ENCODE results near the gene TNNT1.

The TNNT1 gene

DNA sequence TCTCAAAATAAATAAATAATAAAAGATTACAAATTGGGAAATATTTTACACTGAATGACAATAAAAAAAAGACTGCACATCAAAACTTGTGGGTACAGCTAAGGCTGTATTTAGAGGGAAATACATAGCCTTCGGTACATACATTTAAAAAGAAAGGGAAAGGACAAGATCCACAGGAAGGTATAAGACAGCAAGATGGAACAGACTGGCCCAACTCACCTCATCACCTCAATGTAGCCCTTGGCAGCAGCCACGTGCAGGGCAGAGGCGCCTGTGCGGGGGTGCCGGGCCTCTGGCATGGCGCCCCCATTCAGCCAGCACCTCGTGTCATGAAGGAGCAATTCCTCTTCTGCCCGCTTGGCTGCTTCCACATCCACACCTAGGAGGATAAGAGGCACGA lies 45.8 kb downstream of the TNNT1 start:
- Mint-ChIP-seq H3K4me3 (no peak overlapping the region), H3K27ac (no peak overlapping the region), H3K36me3 (ENCODE audit: low read depth) (peaks cover 47% of the 10 kb centered on the region), H3K9me3 (peaks cover 19% of the 10 kb centered on the region), H3K4me1 (peaks cover 12% of the 10 kb centered on the region), H3K27me3 (ENCODE audit: low read depth, poor library complexity) (no peaks in the 10 kb centered on the region)
- DNase-seq: no peak
- TF ChIP-seq, protein P1, sequence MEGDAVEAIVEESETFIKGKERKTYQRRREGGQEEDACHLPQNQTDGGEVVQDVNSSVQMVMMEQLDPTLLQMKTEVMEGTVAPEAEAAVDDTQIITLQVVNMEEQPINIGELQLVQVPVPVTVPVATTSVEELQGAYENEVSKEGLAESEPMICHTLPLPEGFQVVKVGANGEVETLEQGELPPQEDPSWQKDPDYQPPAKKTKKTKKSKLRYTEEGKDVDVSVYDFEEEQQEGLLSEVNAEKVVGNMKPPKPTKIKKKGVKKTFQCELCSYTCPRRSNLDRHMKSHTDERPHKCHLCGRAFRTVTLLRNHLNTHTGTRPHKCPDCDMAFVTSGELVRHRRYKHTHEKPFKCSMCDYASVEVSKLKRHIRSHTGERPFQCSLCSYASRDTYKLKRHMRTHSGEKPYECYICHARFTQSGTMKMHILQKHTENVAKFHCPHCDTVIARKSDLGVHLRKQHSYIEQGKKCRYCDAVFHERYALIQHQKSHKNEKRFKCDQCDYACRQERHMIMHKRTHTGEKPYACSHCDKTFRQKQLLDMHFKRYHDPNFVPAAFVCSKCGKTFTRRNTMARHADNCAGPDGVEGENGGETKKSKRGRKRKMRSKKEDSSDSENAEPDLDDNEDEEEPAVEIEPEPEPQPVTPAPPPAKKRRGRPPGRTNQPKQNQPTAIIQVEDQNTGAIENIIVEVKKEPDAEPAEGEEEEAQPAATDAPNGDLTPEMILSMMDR (IDR thresholded peaks at IDR 0.05): no peak

DNA sequence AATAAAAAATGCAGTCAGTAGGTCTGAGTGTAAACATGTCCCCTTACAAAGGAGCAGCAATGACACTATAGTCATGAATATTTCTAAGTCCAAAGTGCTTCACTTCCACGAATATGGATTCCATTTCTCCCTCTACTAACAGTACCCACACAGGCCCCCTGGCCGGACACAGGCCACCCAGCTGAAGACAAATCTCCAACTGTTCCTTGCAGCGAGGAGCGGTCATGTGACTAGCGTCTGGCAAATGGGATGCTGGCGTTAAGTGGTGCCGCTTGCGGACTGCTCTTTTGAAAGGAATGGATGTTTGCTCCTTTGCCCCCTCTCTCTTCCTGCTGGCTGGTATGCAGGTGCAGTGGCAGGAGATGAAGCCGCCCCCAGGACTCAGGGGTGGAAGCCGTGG lies 47.7 kb downstream of the TNNT1 start:
- Mint-ChIP-seq H3K4me3 (no peak overlapping the region), H3K9me3 (peaks cover 19% of the 10 kb centered on the region), H3K27me3 (ENCODE audit: low read depth, poor library complexity) (no peaks in the 10 kb centered on the region), H3K36me3 (ENCODE audit: low read depth) (peaks cover 39% of the 10 kb centered on the region), H3K4me1 (peaks cover 17% of the 10 kb centered on the region), H3K27ac (no peak overlapping the region)
- no peak for DNase-seq
- TF ChIP-seq, protein P1 (IDR thresholded peaks at IDR 0.05): no peak

DNA sequence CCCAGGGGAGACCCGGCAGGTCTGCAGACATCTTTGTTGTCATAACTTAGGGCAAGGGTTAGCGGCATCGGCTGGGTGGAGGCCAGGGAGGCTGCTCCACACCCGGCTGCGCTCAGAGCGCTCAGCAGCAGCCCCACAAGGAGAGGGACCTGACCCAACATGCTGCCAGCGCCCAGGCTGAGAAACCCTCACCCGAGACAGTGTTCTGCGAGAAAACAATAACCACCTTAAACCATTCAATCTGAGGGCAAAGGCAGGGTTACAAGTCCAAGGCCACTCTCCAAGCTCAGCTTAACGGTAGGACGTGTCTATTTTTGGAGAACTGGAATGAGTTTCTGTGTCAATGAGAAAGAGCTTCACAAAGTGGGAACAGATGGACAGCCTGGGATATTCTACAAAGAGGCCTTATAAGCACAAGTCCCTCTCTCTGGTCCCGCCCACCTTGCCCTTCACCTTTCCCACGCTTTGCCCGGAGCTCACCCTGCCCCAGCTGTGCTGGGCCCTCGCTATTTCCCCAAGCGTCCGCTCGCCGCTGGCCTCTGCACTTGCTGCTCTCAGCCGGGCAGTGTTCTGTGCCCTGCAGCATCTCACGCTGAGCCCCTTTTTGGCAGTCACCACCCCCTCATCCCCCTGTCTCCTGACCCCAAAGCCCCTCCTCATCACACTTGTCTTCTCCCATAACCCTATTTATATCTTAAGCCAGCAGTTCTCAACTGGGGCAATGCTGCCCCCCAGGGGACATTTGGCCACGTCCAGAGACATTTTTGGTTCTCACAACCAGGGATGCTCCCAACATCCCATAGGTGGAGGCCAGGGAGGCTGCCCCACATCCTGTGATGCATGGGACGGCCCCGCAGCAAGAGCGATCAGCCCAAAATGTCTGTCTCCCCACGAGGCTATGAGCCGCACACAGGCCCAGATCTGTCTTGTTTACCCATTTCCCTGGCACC lies 49.2 kb downstream of the TNNT1 start:
- DNase-seq: peak; percentile 46
- H3K4me1 Mint-ChIP-seq: peaks cover 19% of the 10 kb centered on the region
- TF ChIP-seq, protein P1 (IDR thresholded peaks at IDR 0.05): peak; percentile 12
- peaks cover 29% of the 10 kb centered on the region for H3K36me3 Mint-ChIP-seq (ENCODE audit: low read depth)
- H3K27me3 Mint-ChIP-seq (ENCODE audit: low read depth, poor library complexity): peaks cover under 1% of the 10 kb centered on the region
- H3K9me3 Mint-ChIP-seq: peaks cover 19% of the 10 kb centered on the region
- no peak overlapping the region for H3K4me3 Mint-ChIP-seq
- H3K27ac Mint-ChIP-seq: no peak overlapping the region

DNA sequence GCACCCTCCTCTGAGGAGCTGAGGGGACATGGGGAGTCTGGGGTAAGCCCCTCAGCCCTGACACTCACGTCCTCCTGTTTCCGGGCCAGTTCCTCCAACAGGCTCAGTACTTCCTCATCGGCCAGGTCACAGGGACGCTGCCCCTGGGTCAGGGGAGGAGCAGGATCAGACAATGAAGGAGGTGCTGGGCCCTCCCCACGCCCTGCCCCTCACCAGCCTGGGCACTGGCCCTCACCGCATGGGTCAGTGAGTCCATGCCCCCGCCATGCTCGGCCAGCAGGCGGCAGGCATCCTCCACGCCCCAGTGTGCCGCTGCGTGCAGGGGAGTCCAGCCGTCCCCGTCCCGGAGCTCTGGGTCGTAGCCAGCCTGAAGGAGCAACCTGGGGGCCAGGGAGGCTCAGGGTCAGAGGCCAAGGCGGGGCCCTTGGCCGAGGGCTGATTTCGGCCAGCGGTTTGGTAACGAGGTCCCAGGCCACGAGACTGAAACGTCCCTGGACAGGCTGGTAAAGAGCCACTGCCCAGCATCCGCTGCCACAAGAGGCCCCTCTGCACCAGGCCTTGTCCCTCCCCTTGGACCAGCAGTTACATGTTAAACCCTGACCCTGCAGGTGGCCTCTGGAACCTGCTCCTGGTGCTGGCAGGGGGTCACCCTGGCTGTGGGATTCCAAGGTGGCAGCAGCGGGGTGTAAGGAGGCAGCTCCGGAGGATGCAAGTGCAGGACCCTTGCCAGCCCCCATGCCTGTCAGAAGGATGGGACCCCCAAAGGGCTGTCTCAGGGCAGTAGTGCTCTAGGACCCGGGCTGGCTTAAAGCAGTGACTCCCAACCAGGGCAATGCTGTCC lies 50.1 kb downstream of the TNNT1 start:
- peaks cover 23% of the 10 kb centered on the region for H3K4me1 Mint-ChIP-seq
- TF ChIP-seq, protein P1 (IDR thresholded peaks at IDR 0.05): peak; percentile 16
- peaks cover 32% of the 10 kb centered on the region for H3K36me3 Mint-ChIP-seq (ENCODE audit: low read depth)
- DNase-seq: peak; percentile 28
- H3K27me3 Mint-ChIP-seq (ENCODE audit: low read depth, poor library complexity): peaks cover 3% of the 10 kb centered on the region
- H3K27ac Mint-ChIP-seq: no peak overlapping the region
- peaks cover 19% of the 10 kb centered on the region for H3K9me3 Mint-ChIP-seq
- H3K4me3 Mint-ChIP-seq: no peak overlapping the region

GRCh38 chr19:55097864-55098715 lies 50.9 kb downstream of the TNNT1 start:
- Mint-ChIP-seq H3K27ac (peak overlapping the region; percentile 91), H3K27me3 (ENCODE audit: low read depth, poor library complexity) (peaks cover 3% of the 10 kb centered on the region), H3K4me3 (no peak overlapping the region)

More at GRCh38 chr19:55097864-55098715, 50.9 kb downstream of the TNNT1 start:
- peaks cover 14% of the 10 kb centered on the region for H3K9me3 Mint-ChIP-seq
- H3K36me3 Mint-ChIP-seq (ENCODE audit: low read depth): peaks cover 25% of the 10 kb centered on the region
- TF ChIP-seq, protein P1 (IDR thresholded peaks at IDR 0.05): no peak
- DNase-seq: no peak
- peaks cover 23% of the 10 kb centered on the region for H3K4me1 Mint-ChIP-seq

Measured in nephron progenitor cell (in vitro differentiated cells).